MCF 10A (cell line): Measurements from ENCODE around the gene TUG1. TPM values are rescaled to one million over a fixed set of nuclear protein-coding genes. Genes with fewer than 3 reads are reported as not detected.

ENCODE experiments used
- BruUV-seq: library from RNA; stranded (reverse); fragments of 400-500 nt; replicated peaks from 2 replicates; lab custom pipeline; 2021; lab: Mats Ljungman, UMichigan
- CTCF ChIA-PET: fragments of 300-600 bp; sonication (Branson Sonifier 250); formaldehyde crosslinking; extraction: SDS; loops from one replicate; lab custom pipeline; 2021; ENCODE audit warnings: antibody characterized with exemption, inconsistent platforms; lab: Yijun Ruan, JAX
- POLR2A ChIA-PET: fragments of 300-600, 350-650 bp; sonication (Branson Sonifier 250); formaldehyde crosslinking; extraction: SDS; loops from one replicate; lab custom pipeline; 2020; ENCODE audit warnings: antibody characterized with exemption, inconsistent platforms; lab: Yijun Ruan, JAX
- DNase-seq: peaks from one replicate; pipeline ENCODE4 v3.0.0-alpha.2; 2018; ENCODE audit not compliant: unreplicated experiment
- H3K27ac Mint-ChIP-seq: one replicate; pipeline ENCODE4 v1.8.0; 2022; ENCODE audit warnings: mild to moderate bottlenecking, low read depth, mixed read lengths; ENCODE audit not compliant: unreplicated experiment
- H3K27me3 Mint-ChIP-seq: one replicate; pipeline ENCODE4 v1.8.0; 2022; ENCODE audit warnings: mixed read lengths; ENCODE audit not compliant: insufficient read depth, unreplicated experiment
- H3K36me3 Mint-ChIP-seq: one replicate; pipeline ENCODE4 v1.8.0; 2022; ENCODE audit warnings: mild to moderate bottlenecking, moderate library complexity, mixed read lengths; ENCODE audit not compliant: insufficient read depth, unreplicated experiment
- H3K4me1 Mint-ChIP-seq: one replicate; pipeline ENCODE4 v1.8.0; 2022; ENCODE audit warnings: mixed read lengths; ENCODE audit not compliant: insufficient read depth, unreplicated experiment
- H3K4me3 Mint-ChIP-seq: one replicate; pipeline ENCODE4 v1.8.0; 2022; ENCODE audit warnings: mild to moderate bottlenecking, moderate library complexity, mixed read lengths; ENCODE audit not compliant: unreplicated experiment
- H3K9me3 Mint-ChIP-seq: one replicate; pipeline ENCODE4 v1.8.0; 2022; ENCODE audit warnings: mixed read lengths; ENCODE audit not compliant: unreplicated experiment
- CTCF ChIP-seq: fragments of 200-600 bp; IDR thresholded peaks from one replicate; pipeline ENCODE4 v1.8.0; 2022; ENCODE audit warnings: antibody characterized with exemption, mild to moderate bottlenecking; ENCODE audit not compliant: unreplicated experiment
- intact Hi-C: fragments of 100-400 bp; cut with micrococcal nuclease; formaldehyde crosslinking; loops from 2 replicates; pipeline ENCODE4 v1.14.1; 2022
- total RNA-seq: library from RNA; stranded (reverse); gene quantifications from 2 replicates; pipeline ENCODE4 v1.2.3, GENCODE V29; 2022

TUG1 gene
- total RNA-seq, 1 experiment from 2014 or later, result 85.5 TPM

DNA sequence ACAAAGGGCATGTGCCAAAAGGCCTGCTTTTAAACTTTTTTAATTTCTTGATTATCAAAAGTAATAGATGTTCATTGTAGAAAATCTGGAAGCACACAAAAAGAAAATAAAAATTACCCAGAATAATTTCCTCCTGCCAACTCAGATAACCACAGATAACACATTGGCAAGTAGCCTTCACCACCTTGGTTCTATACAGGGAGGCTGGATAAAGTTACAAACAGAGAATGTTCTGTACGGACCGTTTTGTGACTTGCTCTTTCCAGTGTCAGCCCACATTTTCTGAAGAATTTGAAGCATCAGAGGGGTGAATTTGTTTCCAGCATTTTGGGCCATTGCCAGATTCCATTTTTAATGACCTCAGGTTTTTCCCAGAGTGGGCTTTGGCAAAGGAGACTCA is 23.5 kb downstream of the TUG1 start:
- BruUV-seq, result no TSS peak
- H3K36me3 Mint-ChIP-seq, result no peaks in the 10 kb centered on the region
- H3K27me3 Mint-ChIP-seq, result no peaks in the 10 kb centered on the region
- no peaks in the 10 kb centered on the region for H3K9me3 Mint-ChIP-seq
- TF ChIP-seq CTCF, result no peak
- H3K4me3 Mint-ChIP-seq, result no peak overlapping the region
- ChIA-PET CTCF (interaction anchor here (0.6 kb wide), 1 partner anchor 73 kb away, joined by 3 read pairs; no protein-coding TSS in a partner anchor), POLR2A (interaction anchor here (0.6 kb wide), 1 partner anchor 702 kb away, joined by 3 read pairs; no protein-coding TSS in a partner anchor)
- no peak overlapping the region for H3K27ac Mint-ChIP-seq
- intact Hi-C loops, result no loop called here
- no peak for DNase-seq
- no peaks in the 10 kb centered on the region for H3K4me1 Mint-ChIP-seq

GRCh38 chr22:30994960-30995359 is 25.9 kb downstream of the TUG1 start:
- Mint-ChIP-seq H3K27me3 (no peaks in the 10 kb centered on the region), H3K36me3 (no peaks in the 10 kb centered on the region), H3K27ac (no peak overlapping the region), H3K4me3 (no peak overlapping the region), H3K4me1 (no peaks in the 10 kb centered on the region), H3K9me3 (no peaks in the 10 kb centered on the region)
- BruUV-seq, result no TSS peak
- intact Hi-C loops, result no loop called here
- POLR2A ChIA-PET, result no interaction called here
- TF ChIP-seq CTCF, result no peak
- CTCF ChIA-PET, result no interaction called here
- DNase-seq, result no peak

- Mint-ChIP-seq H3K4me1 (no peaks in the 10 kb centered on the region), H3K36me3 (no peaks in the 10 kb centered on the region), H3K4me3 (no peak overlapping the region), H3K27ac (no peak overlapping the region), H3K9me3 (no peaks in the 10 kb centered on the region), H3K27me3 (no peaks in the 10 kb centered on the region)
- no peak for DNase-seq
- ChIA-PET CTCF (no interaction called here), POLR2A (interaction anchor here (0.7 kb wide), 1 partner anchor 352 kb away, joined by 4 read pairs; no protein-coding TSS in a partner anchor)
- intact Hi-C loops, result no loop called here
- no TSS peak for BruUV-seq
- TF ChIP-seq CTCF, result no peak
These were observed 27.4 kb downstream of the TUG1 start for GRCh38 chr22:30996462-30996861.

DNA sequence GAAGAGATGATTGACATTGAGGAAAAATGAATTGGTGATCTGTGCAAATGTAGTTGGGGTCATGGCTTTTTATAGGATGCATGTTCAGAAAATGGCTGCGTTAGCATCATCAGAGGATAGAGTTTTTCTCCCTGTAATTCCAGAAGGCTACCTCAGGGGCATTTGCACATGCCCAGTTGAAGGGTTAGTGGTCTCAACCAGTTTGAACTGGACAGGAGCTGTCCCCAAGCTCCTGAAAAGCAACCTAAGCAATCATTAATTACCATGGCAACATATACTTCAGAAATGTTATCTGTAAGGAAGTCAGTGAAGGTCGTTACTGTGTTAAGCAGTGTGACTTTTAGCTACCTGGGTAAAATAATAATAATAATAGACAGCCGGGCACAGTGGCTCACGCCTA is 29.3 kb downstream of the TUG1 start:
- POLR2A ChIA-PET, result interaction anchor here (0.8 to 1.0 kb wide), 2 partner anchors 10 to 39 kb away, joined by 3 read pairs; no protein-coding TSS in a partner anchor
- Mint-ChIP-seq H3K4me3 (no peak overlapping the region), H3K36me3 (no peaks in the 10 kb centered on the region), H3K27me3 (no peaks in the 10 kb centered on the region), H3K9me3 (no peaks in the 10 kb centered on the region), H3K4me1 (no peaks in the 10 kb centered on the region), H3K27ac (no peak overlapping the region)
- intact Hi-C loops, result no loop called here
- no TSS peak for BruUV-seq
- no peak for DNase-seq
- no peak for TF ChIP-seq CTCF
- CTCF ChIA-PET, result no interaction called here
